Smooth muscle cell of the coronary artery (primary cell): Measurements from ENCODE around the gene LOXHD1. TPM values are rescaled to one million over a fixed set of nuclear protein-coding genes. Genes with fewer than 3 reads are reported as not detected.

Source experiments
- total RNA-seq: library from RNA; depleted of rRNA; stranded (reverse); fragments of >200 nt; gene quantifications from 2 replicates; pipeline ENCODE4 v1.2.3, GENCODE V29; 2014; ENCODE audit warnings: low replicate concordance

The LOXHD1 gene
- total RNA-seq: 0.94 TPM in 1 of 2 replicates, not detected in the other

DNA sequence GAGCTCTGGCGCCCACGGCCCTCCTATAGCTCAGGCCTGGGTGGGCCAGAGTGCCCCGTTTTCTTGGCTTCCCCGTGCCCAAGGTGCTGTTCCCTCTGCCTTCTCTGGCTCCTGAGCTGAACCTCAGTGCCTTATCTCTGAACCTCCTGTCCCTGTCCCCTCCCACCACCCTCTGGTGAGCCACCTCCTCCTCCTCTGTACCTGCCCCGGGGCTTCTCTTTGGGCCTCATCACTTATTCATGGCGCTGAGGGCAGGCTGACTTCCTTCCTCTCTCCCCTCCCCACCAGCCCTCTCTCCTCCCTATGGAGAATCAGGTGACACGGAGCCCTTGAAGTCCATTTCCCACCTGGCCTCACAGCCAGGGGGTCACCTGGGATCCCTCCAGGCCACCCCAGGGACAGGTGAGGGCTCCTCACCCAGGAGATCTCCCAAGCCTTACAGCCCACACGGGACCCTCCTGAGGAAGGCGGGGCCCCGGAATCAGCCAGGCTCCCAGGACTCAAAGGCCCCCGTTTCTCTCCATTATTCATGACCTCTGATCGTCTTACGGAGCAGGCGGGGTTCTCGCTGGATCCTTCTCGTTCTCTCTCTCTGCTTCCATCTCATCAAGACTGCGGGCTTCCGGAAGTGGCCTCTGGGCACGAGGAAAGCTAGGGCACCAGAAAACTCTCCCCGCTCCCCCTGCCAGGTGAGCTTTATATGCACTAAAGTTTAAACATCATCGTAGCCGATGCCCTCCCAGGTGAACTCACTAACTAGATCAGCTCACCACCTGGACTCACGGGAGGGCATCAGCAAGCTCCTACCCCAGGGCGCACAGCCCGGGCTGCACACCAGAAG lies at the start of gene LOXHD1:
TSS of gene LOXHD1 (minus strand) at position 106 of the 841 bp plus-strand sequence. CDS start 187 bp downstream, outside the sequence.

Other genes with a start within 250 kb of the LOXHD1 start
- gene ST8SIA5, start 99.8 kb upstream of the LOXHD1 start, total RNA-seq: under 0.01 TPM in 1 of 2 replicates, not detected in the other